Measurements from ENCODE around the gene C1QL4.

C1QL4 gene

DNA sequence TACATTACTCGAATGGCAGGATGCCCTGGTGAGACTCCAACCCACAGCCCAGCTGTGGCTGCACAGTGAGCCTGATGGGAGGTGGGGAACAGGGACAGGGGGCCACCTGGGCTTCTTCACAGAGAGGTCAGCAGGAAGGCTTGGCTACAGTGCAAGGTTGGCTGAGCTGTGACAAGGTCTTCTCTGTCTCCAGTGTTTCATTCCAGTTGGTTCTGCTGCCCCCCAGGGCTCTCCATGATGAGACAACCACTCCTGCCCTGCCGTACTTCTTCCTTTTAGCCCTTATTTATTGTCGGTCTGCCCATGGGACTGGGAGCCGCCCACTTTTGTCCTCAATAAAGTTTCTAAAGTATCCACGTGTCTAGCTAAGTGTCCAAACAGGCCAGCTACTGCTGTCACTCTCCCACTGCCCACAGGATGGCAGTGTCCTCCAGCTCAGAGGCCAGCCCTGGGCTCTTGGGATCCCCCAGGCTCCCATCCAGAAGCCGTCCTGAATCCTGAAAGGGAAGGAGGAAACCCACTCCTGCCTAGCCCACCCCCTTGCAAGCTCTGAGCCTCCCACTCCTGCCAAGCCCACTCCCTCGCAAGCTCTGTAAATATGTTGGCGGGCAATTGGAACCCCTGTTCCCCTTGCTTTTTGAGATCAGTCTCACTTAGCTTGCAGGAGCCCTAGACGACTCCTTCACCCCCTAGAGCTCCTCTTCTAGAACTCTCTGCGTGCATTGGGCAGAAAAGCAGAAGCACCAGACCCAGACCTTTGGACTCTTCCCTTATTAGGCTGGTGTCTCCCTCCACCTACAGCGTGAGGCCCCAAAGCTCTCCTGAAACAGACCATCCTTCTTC, 5.4 kb downstream of the C1QL4 start:
- no peak overlapping the region for H3K23ac ChIP-seq (ENCODE audit: low read length)
- no peak overlapping the region for H3K4me3 ChIP-seq (ENCODE audit: low read depth, low read length)
- H2BK120ac ChIP-seq (ENCODE audit: insufficient read depth, low read length, poor library complexity) = no peak overlapping the region
- H3K9me3 ChIP-seq (ENCODE audit: insufficient read depth, low read depth, low read length) = peaks cover 10% of the 10 kb centered on the region
- H2BK5ac ChIP-seq (ENCODE audit: low read depth, low read length, poor library complexity) = no peak overlapping the region
- peaks cover 0 to 2% of the 10 kb centered on the region in 2 experiments for H3K4me1 ChIP-seq (ENCODE audit: control insufficient read depth in 1 of 2, insufficient read depth in 2 of 2, low read length in 2 of 2)
- H4K12ac ChIP-seq (ENCODE audit: low read depth, low read length) = no peak overlapping the region
- WGBS (ENCODE audit: extremely low coverage, insufficient coverage, insufficient read length) = no CpG with 5 or more reads among the region's 11 CpGs
- no peak overlapping the region for H2BK12ac ChIP-seq (ENCODE audit: low read length)
- no peak overlapping the region for H3K4me2 ChIP-seq (ENCODE audit: low read length)
- H3K79me1 ChIP-seq (ENCODE audit: low read length) = no peaks in the 10 kb centered on the region
- peaks cover 33% of the 10 kb centered on the region in 2 experiments for H3K36me3 ChIP-seq (ENCODE audit: control insufficient read depth in 1 of 2, insufficient read depth in 2 of 2, low read length in 2 of 2)
- H3K9ac ChIP-seq (ENCODE audit: low read length) = no peak overlapping the region
- no peak overlapping the region for H3K27ac ChIP-seq (ENCODE audit: low read depth, low read length)
- H3K27me3 ChIP-seq (ENCODE audit: insufficient read depth, low read length) = peaks cover 23% of the 10 kb centered on the region
- no peak overlapping the region for H3K4ac ChIP-seq (ENCODE audit: low read depth, low read length)
- H3K14ac ChIP-seq (ENCODE audit: low read length) = no peak overlapping the region
- H3K18ac ChIP-seq (ENCODE audit: low read length) = no peak overlapping the region
- H3K79me2 ChIP-seq (ENCODE audit: control insufficient read depth, insufficient read depth, low read length, poor library complexity) = no peaks in the 10 kb centered on the region
- DNase-seq = peak; percentile 68 to 81
- no peak overlapping the region for H2AFZ ChIP-seq (ENCODE audit: insufficient read depth, low read length, poor library complexity)
- H4K8ac ChIP-seq (ENCODE audit: low read depth, low read length) = no peak overlapping the region
- H4K91ac ChIP-seq (ENCODE audit: low read depth, low read length) = no peak overlapping the region
- no peak overlapping the region for H2AK5ac ChIP-seq (ENCODE audit: low read length)

DNA sequence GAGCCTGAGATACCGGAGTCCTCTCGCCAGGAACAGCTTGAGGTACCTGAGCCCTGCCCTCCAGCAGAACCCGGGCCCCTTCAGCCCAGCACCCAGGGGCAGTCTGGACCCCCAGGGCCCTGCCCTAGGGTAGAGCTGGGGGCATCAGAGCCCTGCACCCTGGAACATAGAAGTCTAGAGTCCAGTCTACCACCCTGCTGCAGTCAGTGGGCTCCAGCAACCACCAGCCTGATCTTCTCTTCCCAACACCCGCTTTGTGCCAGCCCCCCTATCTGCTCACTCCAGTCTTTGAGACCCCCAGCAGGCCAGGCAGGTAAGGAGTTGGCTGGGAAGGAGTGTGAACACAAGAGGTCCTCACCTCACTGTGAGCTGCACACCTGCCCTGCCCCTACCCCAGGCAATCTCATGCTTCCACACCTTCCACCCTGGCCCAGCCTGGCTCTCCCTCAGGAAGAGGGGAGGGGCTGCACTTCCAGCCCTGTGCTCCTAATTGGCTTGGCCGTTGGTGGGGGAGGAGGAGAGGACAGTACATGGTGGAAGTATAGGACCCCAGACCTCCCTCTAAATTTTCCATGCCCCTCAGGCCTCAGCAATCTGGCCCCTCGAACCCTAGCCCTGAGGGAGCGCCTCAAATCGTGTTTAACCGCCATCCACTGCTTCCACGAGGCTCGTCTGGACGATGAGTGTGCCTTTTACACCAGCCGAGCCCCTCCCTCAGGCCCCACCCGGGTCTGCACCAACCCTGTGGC, 6.2 kb downstream of the C1QL4 start:
- H3K36me3 ChIP-seq (ENCODE audit: control insufficient read depth in 1 of 2, insufficient read depth in 2 of 2, low read length in 2 of 2) = peaks cover 38 to 39% of the 10 kb centered on the region in 2 experiments
- H3K4ac ChIP-seq (ENCODE audit: low read depth, low read length) = no peak overlapping the region
- no peak overlapping the region for H2BK5ac ChIP-seq (ENCODE audit: low read depth, low read length, poor library complexity)
- H4K91ac ChIP-seq (ENCODE audit: low read depth, low read length) = no peak overlapping the region
- H4K12ac ChIP-seq (ENCODE audit: low read depth, low read length) = no peak overlapping the region
- no peak overlapping the region for H3K27ac ChIP-seq (ENCODE audit: low read depth, low read length)
- no peak overlapping the region for H2AK5ac ChIP-seq (ENCODE audit: low read length)
- H3K23ac ChIP-seq (ENCODE audit: low read length) = no peak overlapping the region
- no peak for DNase-seq
- no peak overlapping the region for H2BK120ac ChIP-seq (ENCODE audit: insufficient read depth, low read length, poor library complexity)
- H3K18ac ChIP-seq (ENCODE audit: low read length) = no peak overlapping the region
- H3K9ac ChIP-seq (ENCODE audit: low read length) = no peak overlapping the region
- no peak overlapping the region for H3K4me3 ChIP-seq (ENCODE audit: low read depth, low read length)
- H3K4me1 ChIP-seq (ENCODE audit: control insufficient read depth in 1 of 2, insufficient read depth in 2 of 2, low read length in 2 of 2) = no peaks in the 10 kb centered on the region
- no peak overlapping the region for H2AFZ ChIP-seq (ENCODE audit: insufficient read depth, low read length, poor library complexity)
- H4K8ac ChIP-seq (ENCODE audit: low read depth, low read length) = no peak overlapping the region
- no peaks in the 10 kb centered on the region for H3K79me1 ChIP-seq (ENCODE audit: low read length)
- no peak overlapping the region for H2BK12ac ChIP-seq (ENCODE audit: low read length)
- H3K27me3 ChIP-seq (ENCODE audit: insufficient read depth, low read length) = peaks cover 15% of the 10 kb centered on the region
- peaks cover 7% of the 10 kb centered on the region for H3K9me3 ChIP-seq (ENCODE audit: insufficient read depth, low read depth, low read length)
- H3K14ac ChIP-seq (ENCODE audit: low read length) = no peak overlapping the region
- H3K79me2 ChIP-seq (ENCODE audit: control insufficient read depth, insufficient read depth, low read length, poor library complexity) = no peaks in the 10 kb centered on the region
- no peak overlapping the region for H3K4me2 ChIP-seq (ENCODE audit: low read length)
- no CpG with 5 or more reads among the region's 14 CpGs for whole genome bisulfite sequencing (ENCODE audit: extremely low coverage, insufficient coverage, insufficient read length)

DNA sequence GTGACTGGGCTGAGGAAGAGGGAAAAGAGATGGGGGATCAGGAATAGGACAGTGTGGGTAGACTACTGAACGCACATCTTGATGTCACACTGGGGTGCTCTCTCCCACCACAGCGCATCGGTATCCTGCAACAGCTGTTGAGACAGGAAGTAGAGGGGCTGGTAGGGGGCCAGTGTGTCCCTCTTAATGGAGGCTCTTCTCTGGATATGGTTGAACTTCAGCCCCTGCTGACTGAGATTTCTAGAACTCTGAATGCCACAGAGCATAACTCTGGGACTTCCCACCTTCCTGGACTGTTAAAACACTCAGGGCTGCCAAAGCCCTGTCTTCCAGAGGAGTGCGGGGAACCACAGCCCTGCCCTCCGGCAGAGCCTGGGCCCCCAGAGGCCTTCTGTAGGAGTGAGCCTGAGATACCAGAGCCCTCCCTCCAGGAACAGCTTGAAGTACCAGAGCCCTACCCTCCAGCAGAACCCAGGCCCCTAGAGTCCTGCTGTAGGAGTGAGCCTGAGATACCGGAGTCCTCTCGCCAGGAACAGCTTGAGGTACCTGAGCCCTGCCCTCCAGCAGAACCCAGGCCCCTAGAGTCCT, 6.9 kb downstream of the C1QL4 start:
- Histone ChIP-seq H2AFZ (ENCODE audit: insufficient read depth, low read length, poor library complexity) (no peak overlapping the region), H2BK12ac (ENCODE audit: low read length) (no peak overlapping the region), H3K4me2 (ENCODE audit: low read length) (no peak overlapping the region), H3K9me3 (ENCODE audit: insufficient read depth, low read depth, low read length) (peaks cover 4% of the 10 kb centered on the region), H4K8ac (ENCODE audit: low read depth, low read length) (no peak overlapping the region), H4K91ac (ENCODE audit: low read depth, low read length) (no peak overlapping the region), H2AK5ac (ENCODE audit: low read length) (no peak overlapping the region), H3K4me1 (ENCODE audit: control insufficient read depth in 1 of 2, insufficient read depth in 2 of 2, low read length in 2 of 2) (no peaks in the 10 kb centered on the region), H3K79me1 (ENCODE audit: low read length) (no peaks in the 10 kb centered on the region), H3K36me3 (ENCODE audit: control insufficient read depth in 1 of 2, insufficient read depth in 2 of 2, low read length in 2 of 2) (peaks cover 44% of the 10 kb centered on the region in 2 experiments), H3K18ac (ENCODE audit: low read length) (no peak overlapping the region), H3K4ac (ENCODE audit: low read depth, low read length) (no peak overlapping the region), H2BK5ac (ENCODE audit: low read depth, low read length, poor library complexity) (no peak overlapping the region), H3K79me2 (ENCODE audit: control insufficient read depth, insufficient read depth, low read length, poor library complexity) (no peaks in the 10 kb centered on the region), H2BK120ac (ENCODE audit: insufficient read depth, low read length, poor library complexity) (no peak overlapping the region), H3K9ac (ENCODE audit: low read length) (no peak overlapping the region), H3K4me3 (ENCODE audit: low read depth, low read length) (no peak overlapping the region), H3K23ac (ENCODE audit: low read length) (no peak overlapping the region), H4K12ac (ENCODE audit: low read depth, low read length) (no peak overlapping the region), H3K14ac (ENCODE audit: low read length) (no peak overlapping the region), H3K27me3 (ENCODE audit: insufficient read depth, low read length) (peaks cover 8% of the 10 kb centered on the region), H3K27ac (ENCODE audit: low read depth, low read length) (no peak overlapping the region)
- no peak for DNase-seq
- whole genome bisulfite sequencing (ENCODE audit: extremely low coverage, insufficient coverage, insufficient read length) = no CpG with 5 or more reads among the region's 7 CpGs

DNA sequence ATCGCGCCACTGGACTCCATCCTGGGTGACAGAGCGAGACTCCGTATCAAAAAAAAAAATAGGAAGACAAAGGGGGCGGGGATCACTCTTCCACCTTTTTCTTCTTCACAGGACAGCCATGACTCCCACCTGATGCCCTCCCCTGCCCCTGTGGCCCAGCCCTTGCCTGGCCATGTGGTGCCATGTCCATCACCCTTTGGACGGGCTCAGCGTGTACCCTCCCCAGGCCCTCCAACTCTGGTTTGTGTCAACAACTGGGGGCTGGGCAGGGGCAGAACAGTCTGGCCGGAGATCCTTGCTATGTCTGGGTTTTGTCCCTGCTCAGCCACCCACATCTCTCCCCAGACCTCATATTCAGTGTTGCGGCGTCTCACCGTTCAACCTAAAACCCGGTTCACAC, 8.2 kb downstream of the C1QL4 start:
- H2AK5ac ChIP-seq (ENCODE audit: low read length) = no peak overlapping the region
- H3K14ac ChIP-seq (ENCODE audit: low read length) = no peak overlapping the region
- H3K79me1 ChIP-seq (ENCODE audit: low read length) = no peaks in the 10 kb centered on the region
- peaks cover 44% of the 10 kb centered on the region in 2 experiments for H3K36me3 ChIP-seq (ENCODE audit: control insufficient read depth in 1 of 2, insufficient read depth in 2 of 2, low read length in 2 of 2)
- no peak overlapping the region for H4K91ac ChIP-seq (ENCODE audit: low read depth, low read length)
- H3K79me2 ChIP-seq (ENCODE audit: control insufficient read depth, insufficient read depth, low read length, poor library complexity) = no peaks in the 10 kb centered on the region
- DNase-seq = no peak
- no peak overlapping the region for H3K4me2 ChIP-seq (ENCODE audit: low read length)
- H3K27ac ChIP-seq (ENCODE audit: low read depth, low read length) = no peak overlapping the region
- no peak overlapping the region for H3K4me3 ChIP-seq (ENCODE audit: low read depth, low read length)
- peaks cover 4% of the 10 kb centered on the region for H3K9me3 ChIP-seq (ENCODE audit: insufficient read depth, low read depth, low read length)
- no peak overlapping the region for H2BK120ac ChIP-seq (ENCODE audit: insufficient read depth, low read length, poor library complexity)
- no peak overlapping the region for H4K12ac ChIP-seq (ENCODE audit: low read depth, low read length)
- no peak overlapping the region for H2BK5ac ChIP-seq (ENCODE audit: low read depth, low read length, poor library complexity)
- WGBS (ENCODE audit: extremely low coverage, insufficient coverage, insufficient read length) = no CpG with 5 or more reads among the region's 12 CpGs
- no peak overlapping the region for H2BK12ac ChIP-seq (ENCODE audit: low read length)
- no peak overlapping the region for H4K8ac ChIP-seq (ENCODE audit: low read depth, low read length)
- no peak overlapping the region for H3K4ac ChIP-seq (ENCODE audit: low read depth, low read length)
- no peak overlapping the region for H2AFZ ChIP-seq (ENCODE audit: insufficient read depth, low read length, poor library complexity)
- H3K23ac ChIP-seq (ENCODE audit: low read length) = no peak overlapping the region
- H3K9ac ChIP-seq (ENCODE audit: low read length) = no peak overlapping the region
- no peaks in the 10 kb centered on the region for H3K27me3 ChIP-seq (ENCODE audit: insufficient read depth, low read length)
- no peak overlapping the region for H3K18ac ChIP-seq (ENCODE audit: low read length)
- peaks cover 3% of the 10 kb centered on the region in 2 experiments for H3K4me1 ChIP-seq (ENCODE audit: control insufficient read depth in 1 of 2, insufficient read depth in 2 of 2, low read length in 2 of 2)

Measured in trophoblast cell (in vitro differentiated cells and primary cell).